Superior temporal gyrus (tissue), 1 donor: ENCODE measurements around the gene GRM3.
A peak's percentile ranks its signal among the peaks of the same experiment; 100 is the strongest.

ENCODE experiments used
- DNase-seq: peaks from one replicate; pipeline ENCODE4 v3.0.0-alpha.2; 2016; ENCODE audit errors: extremely low spot score

Gene GRM3

DNA sequence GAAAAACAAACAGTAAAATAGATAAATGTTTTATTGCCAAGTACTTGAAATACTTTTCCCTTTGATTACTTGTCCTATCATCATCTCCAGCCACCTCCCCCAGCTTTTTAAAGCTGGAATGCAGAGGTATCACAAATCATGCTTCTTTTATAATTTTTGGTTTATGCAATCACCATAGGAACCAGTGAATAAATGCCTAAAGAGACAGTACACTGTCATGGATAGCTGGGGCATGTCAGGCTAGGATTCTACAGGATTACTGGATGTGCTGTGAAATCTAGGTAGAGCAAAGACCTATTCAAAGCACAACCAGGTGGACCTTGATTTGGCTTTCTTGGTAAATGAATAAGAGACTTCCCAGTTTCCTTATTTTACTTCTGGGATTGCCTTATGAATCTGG is 257.2 kb downstream of the GRM3 start:
- DNase-seq: no peak

DNA sequence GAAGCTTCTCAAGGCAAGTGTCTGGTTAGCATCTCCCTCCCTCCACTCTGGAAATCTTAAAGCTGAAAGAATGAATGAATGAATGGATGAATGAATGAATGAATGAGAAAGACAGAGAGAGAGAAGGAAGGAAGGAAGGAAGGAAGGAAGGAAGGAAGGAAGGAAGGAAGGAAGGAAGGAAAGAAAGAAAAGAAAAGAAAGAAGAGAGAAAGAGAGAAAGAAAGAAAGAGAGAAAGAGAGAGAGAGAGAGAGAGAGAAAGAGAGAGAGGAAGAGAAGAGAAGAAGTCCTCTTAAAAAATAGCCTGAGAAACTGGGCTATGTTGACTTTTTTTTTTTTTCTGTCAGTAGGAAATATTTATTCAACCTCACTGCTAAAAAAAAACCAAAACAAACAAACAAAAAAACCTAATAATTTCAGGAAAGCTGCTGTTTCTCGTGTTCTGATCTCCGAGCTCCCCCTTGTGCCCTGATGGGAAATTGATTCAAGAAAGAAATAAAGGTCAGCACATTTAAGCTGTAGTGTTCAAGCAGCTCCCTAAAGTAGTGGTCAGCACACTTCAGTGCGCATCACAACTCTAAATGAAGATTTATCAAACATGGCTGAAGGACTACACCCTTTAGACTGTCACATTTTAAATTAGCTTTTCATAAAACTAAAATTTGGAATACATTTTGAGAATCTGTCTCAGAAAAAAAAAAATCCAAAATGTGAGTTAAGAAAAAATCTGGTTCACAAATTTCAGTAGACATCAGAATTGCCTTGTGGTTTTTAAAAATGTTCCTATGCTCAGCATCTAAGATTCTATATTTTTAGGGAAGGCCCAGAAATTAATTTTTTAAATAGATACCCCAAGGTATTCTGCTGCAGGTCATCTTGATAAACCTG is 261.5 kb downstream of the GRM3 start:
- DNase-seq: peak; percentile 71

DNA sequence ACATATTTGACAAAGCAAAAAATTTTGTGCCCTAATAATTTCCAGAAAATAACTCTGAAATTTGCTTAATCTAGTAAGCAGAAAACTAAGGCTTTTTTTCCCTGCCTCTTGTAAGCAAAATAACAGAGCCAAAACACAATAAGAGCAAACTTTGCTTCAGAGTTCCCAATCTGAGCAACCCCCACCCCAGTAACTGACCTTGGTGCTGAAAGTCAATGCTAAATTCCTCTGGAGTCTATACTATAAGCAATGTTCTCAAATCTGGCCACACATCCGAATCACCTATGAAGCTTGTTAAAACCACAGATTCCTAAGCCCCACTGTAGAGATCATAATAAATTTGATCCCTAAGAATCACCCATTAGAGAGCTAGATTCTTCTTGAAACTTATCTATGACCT is 265.2 kb downstream of the GRM3 start:
- no peak for DNase-seq

DNA sequence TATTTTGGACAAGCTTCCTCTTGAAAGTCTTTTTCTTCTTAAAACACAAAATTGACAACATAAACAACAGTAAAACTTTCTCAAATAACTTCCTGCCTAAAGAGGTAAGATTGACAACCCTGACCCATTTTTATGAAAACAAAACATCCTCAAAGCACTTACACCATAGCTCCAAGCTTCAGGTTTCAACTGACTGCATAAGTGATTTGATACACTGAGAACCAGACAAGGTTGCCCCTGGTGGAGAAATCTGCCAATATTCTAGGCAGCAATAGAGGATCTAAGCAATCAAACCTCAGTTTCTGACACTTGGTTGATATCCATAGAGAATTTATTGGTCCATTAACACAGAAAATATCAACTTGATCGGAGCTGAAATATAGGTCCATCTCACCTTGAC is 267.9 kb downstream of the GRM3 start:
- no peak for DNase-seq

DNA sequence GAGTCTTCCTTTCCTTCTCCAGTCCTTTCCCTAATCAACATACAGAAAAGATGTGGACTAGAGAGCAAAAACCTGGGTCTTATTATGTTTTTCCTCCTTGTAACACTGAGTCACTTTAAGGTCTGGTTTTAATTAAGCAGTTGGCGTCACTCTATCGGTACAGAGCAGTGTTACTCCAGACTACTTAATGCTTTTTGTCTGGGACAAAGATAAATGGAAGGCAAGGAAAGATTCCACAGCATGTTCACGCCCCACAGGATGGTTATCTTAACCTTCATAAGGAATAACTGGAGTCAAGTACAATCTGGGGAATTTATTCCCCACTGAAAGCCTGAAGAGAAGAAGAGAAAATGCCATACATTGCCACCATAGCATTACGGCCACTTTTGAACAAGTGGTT is 270.0 kb downstream of the GRM3 start:
- no peak for DNase-seq
